ENCODE data around the gene AGBL1.

Gene AGBL1

GRCh38 chr15:86685263-86685662, 605.6 kb downstream of the AGBL1 start:
- TF ChIP-seq EZH2 (IDR thresholded peaks at IDR 0.05; ENCODE audit: borderline replicate concordance, low read depth, low read length, severe bottlenecking) (no peak), CTCF (IDR thresholded peaks at IDR 0.05; ENCODE audit: borderline replicate concordance, extremely low read depth, low read length, poor library complexity, severe bottlenecking) (no peak)
- no peaks in the 10 kb centered on the region for H3K27me3 ChIP-seq (ENCODE audit: insufficient read depth, low read length, poor library complexity)
- no peaks in the 10 kb centered on the region for H3K79me2 ChIP-seq (ENCODE audit: insufficient read depth, low read length)
- no peak overlapping the region for H3K4me2 ChIP-seq (ENCODE audit: insufficient read depth, low read length)
- no peaks in the 10 kb centered on the region for H4K20me1 ChIP-seq (ENCODE audit: insufficient read depth, low read length)
- no peak for ATAC-seq (ENCODE audit: insufficient read depth, low read depth)
- no peak for DNase-seq
- H3K9ac ChIP-seq (ENCODE audit: low read depth, low read length) = no peak overlapping the region
- no peak overlapping the region for H2AFZ ChIP-seq (ENCODE audit: low read depth, low read length)
- no peaks in the 10 kb centered on the region for H3K9me3 ChIP-seq (ENCODE audit: insufficient read depth, low read length, severe bottlenecking)
- no peaks in the 10 kb centered on the region for H3K4me1 ChIP-seq (ENCODE audit: insufficient read depth, low read length)
- no peak overlapping the region for H3K4me3 ChIP-seq (ENCODE audit: low read depth in 1 of 2, low read length in 2 of 2)
- no peaks in the 10 kb centered on the region for H3K36me3 ChIP-seq (ENCODE audit: insufficient read depth, low read length)
- H3K27ac ChIP-seq (ENCODE audit: low read length) = no peak overlapping the region

- no peak overlapping the region for H3K9ac ChIP-seq (ENCODE audit: low read depth, low read length)
- no peak overlapping the region for H3K27ac ChIP-seq (ENCODE audit: low read length)
- TF ChIP-seq CTCF (IDR thresholded peaks at IDR 0.05; ENCODE audit: borderline replicate concordance, extremely low read depth, low read length, poor library complexity, severe bottlenecking) = no peak
- TF ChIP-seq EZH2 (IDR thresholded peaks at IDR 0.05; ENCODE audit: borderline replicate concordance, low read depth, low read length, severe bottlenecking) = no peak
- ATAC-seq (ENCODE audit: insufficient read depth, low read depth) = no peak
- H3K27me3 ChIP-seq (ENCODE audit: insufficient read depth, low read length, poor library complexity) = no peaks in the 10 kb centered on the region
- no peak overlapping the region for H3K4me3 ChIP-seq (ENCODE audit: low read depth in 1 of 2, low read length in 2 of 2)
- H3K4me2 ChIP-seq (ENCODE audit: insufficient read depth, low read length) = no peak overlapping the region
- no peaks in the 10 kb centered on the region for H3K4me1 ChIP-seq (ENCODE audit: insufficient read depth, low read length)
- no peaks in the 10 kb centered on the region for H3K79me2 ChIP-seq (ENCODE audit: insufficient read depth, low read length)
- DNase-seq = no peak
- H4K20me1 ChIP-seq (ENCODE audit: insufficient read depth, low read length) = no peaks in the 10 kb centered on the region
- no peaks in the 10 kb centered on the region for H3K36me3 ChIP-seq (ENCODE audit: insufficient read depth, low read length)
- H3K9me3 ChIP-seq (ENCODE audit: insufficient read depth, low read length, severe bottlenecking) = no peaks in the 10 kb centered on the region
- H2AFZ ChIP-seq (ENCODE audit: low read depth, low read length) = no peak overlapping the region
These were observed 609.3 kb downstream of the AGBL1 start for GRCh38 chr15:86689006-86689405.

- TF ChIP-seq EZH2 (IDR thresholded peaks at IDR 0.05; ENCODE audit: borderline replicate concordance, low read depth, low read length, severe bottlenecking) (no peak), CTCF (IDR thresholded peaks at IDR 0.05; ENCODE audit: borderline replicate concordance, extremely low read depth, low read length, poor library complexity, severe bottlenecking) (no peak)
- Histone ChIP-seq H3K4me1 (ENCODE audit: insufficient read depth, low read length) (no peaks in the 10 kb centered on the region), H3K4me2 (ENCODE audit: insufficient read depth, low read length) (no peak overlapping the region), H3K27me3 (ENCODE audit: insufficient read depth, low read length, poor library complexity) (no peaks in the 10 kb centered on the region), H3K36me3 (ENCODE audit: insufficient read depth, low read length) (no peaks in the 10 kb centered on the region), H4K20me1 (ENCODE audit: insufficient read depth, low read length) (no peaks in the 10 kb centered on the region), H3K9me3 (ENCODE audit: insufficient read depth, low read length, severe bottlenecking) (no peaks in the 10 kb centered on the region), H3K27ac (ENCODE audit: low read length) (no peak overlapping the region), H3K79me2 (ENCODE audit: insufficient read depth, low read length) (no peaks in the 10 kb centered on the region), H3K4me3 (ENCODE audit: low read depth in 1 of 2, low read length in 2 of 2) (no peak overlapping the region), H2AFZ (ENCODE audit: low read depth, low read length) (no peak overlapping the region), H3K9ac (ENCODE audit: low read depth, low read length) (no peak overlapping the region)
- ATAC-seq (ENCODE audit: insufficient read depth, low read depth) (no peak), DNase-seq (no peak)
These were observed 610.9 kb downstream of the AGBL1 start for GRCh38 chr15:86690566-86690965.

- H3K27ac ChIP-seq (ENCODE audit: low read length) = no peak overlapping the region
- no peaks in the 10 kb centered on the region for H3K9me3 ChIP-seq (ENCODE audit: insufficient read depth, low read length, severe bottlenecking)
- no peaks in the 10 kb centered on the region for H4K20me1 ChIP-seq (ENCODE audit: insufficient read depth, low read length)
- no peak for TF ChIP-seq EZH2 (IDR thresholded peaks at IDR 0.05; ENCODE audit: borderline replicate concordance, low read depth, low read length, severe bottlenecking)
- TF ChIP-seq CTCF (IDR thresholded peaks at IDR 0.05; ENCODE audit: borderline replicate concordance, extremely low read depth, low read length, poor library complexity, severe bottlenecking) = no peak
- no peaks in the 10 kb centered on the region for H3K36me3 ChIP-seq (ENCODE audit: insufficient read depth, low read length)
- H3K4me1 ChIP-seq (ENCODE audit: insufficient read depth, low read length) = no peaks in the 10 kb centered on the region
- no peak overlapping the region for H3K9ac ChIP-seq (ENCODE audit: low read depth, low read length)
- H3K79me2 ChIP-seq (ENCODE audit: insufficient read depth, low read length) = no peaks in the 10 kb centered on the region
- no peak for DNase-seq
- H3K4me3 ChIP-seq (ENCODE audit: low read depth in 1 of 2, low read length in 2 of 2) = no peak overlapping the region
- H2AFZ ChIP-seq (ENCODE audit: low read depth, low read length) = no peak overlapping the region
- no peaks in the 10 kb centered on the region for H3K27me3 ChIP-seq (ENCODE audit: insufficient read depth, low read length, poor library complexity)
- no peak overlapping the region for H3K4me2 ChIP-seq (ENCODE audit: insufficient read depth, low read length)
- no peak for ATAC-seq (ENCODE audit: insufficient read depth, low read depth)
These were observed 611.5 kb downstream of the AGBL1 start for GRCh38 chr15:86691091-86691663.

Data from DND-41 (cell line).